Measurements from ENCODE around the gene FGD2. TPM values are rescaled to one million over a fixed set of nuclear protein-coding genes. Genes with fewer than 3 reads are reported as not detected.

FGD2 gene
- total and polyA plus RNA-seq, 4 donors: 20.4 to 76.7 (median 40.1) TPM

DNA sequence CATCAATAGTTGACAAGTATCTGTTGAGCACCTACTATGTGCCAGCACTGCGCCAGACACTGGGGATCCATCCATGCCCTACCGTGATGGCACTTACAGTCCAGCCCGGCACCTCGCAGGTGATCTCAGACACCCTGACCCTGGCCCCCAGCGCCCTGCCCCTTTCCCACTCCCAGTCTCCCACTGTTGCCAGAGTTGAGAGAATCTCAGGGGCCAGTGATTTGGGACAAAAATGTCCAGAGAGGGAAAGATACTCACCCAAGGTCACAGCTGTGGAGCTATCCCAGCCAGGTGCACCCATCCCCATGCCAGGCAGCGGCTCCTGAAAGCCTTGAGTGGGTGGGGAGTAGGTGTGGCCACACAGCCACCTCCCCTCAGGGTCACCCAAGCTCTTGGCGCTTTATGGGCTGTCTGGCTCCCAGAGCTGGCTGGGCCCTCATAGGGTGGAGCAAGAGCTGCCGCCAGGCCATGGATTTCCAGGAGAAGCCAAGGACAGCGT, 47.6 kb upstream of the FGD2 start:
- Histone ChIP-seq H3K4me1 (ENCODE audit: control insufficient read depth in 5 of 5, insufficient read depth in 5 of 5, low read length in 5 of 5) (peaks cover 0 to 6% (median 0%) of the 10 kb centered on the region in 5 donors), H3K4me3 (no peak overlapping the region), H3K9ac (ENCODE audit: insufficient read depth in 1 of 2, low read length in 2 of 2) (no peak overlapping the region), H3K27me3 (ENCODE audit: control insufficient read depth in 3 of 3, insufficient read depth in 3 of 3, low read length in 2 of 3) (no peaks in the 10 kb centered on the region), H3K27ac (ENCODE audit: low read depth in 1 of 2, low read length in 1 of 2) (no peak overlapping the region), H3K9me3 (ENCODE audit: control insufficient read depth in 4 of 4, insufficient read depth in 3 of 4, low read length in 3 of 4) (no peaks in the 10 kb centered on the region), H3K36me3 (ENCODE audit: control insufficient read depth in 4 of 4, insufficient read depth in 4 of 4, low read length in 4 of 4) (no peaks in the 10 kb centered on the region)
- no peak for DNase-seq
- TF ChIP-seq CTCF (IDR thresholded peaks at IDR 0.05; ENCODE audit: control extremely low read depth, extremely low read depth): no peak
- ATAC-seq (ENCODE audit: insufficient read depth, low FRiP score): no peak
- WGBS, 2 donors: 86 to 95% methylated on average over 9 of the region's 9 CpGs

GRCh38 chr6:36958775-36959554, 46.5 kb upstream of the FGD2 start:
- no peak overlapping the region for H3K4me3 ChIP-seq
- no peaks in the 10 kb centered on the region for H3K9me3 ChIP-seq (ENCODE audit: control insufficient read depth in 4 of 4, insufficient read depth in 3 of 4, low read length in 3 of 4)
- no peak overlapping the region for H3K9ac ChIP-seq (ENCODE audit: insufficient read depth in 1 of 2, low read length in 2 of 2)
- no peaks in the 10 kb centered on the region for H3K36me3 ChIP-seq (ENCODE audit: control insufficient read depth in 4 of 4, insufficient read depth in 4 of 4, low read length in 4 of 4)
- TF ChIP-seq CTCF (IDR thresholded peaks at IDR 0.05; ENCODE audit: control extremely low read depth, extremely low read depth): no peak
- DNase-seq (no peak), ATAC-seq (ENCODE audit: insufficient read depth, low FRiP score) (no peak)
- H3K4me1 ChIP-seq (ENCODE audit: control insufficient read depth in 5 of 5, insufficient read depth in 5 of 5, low read length in 5 of 5): peaks cover 0 to 12% (median 5%) of the 10 kb centered on the region in 5 donors
- 87 to 88% methylated on average over 42 to 44 of the region's 44 CpGs for WGBS, 2 donors
- H3K27me3 ChIP-seq (ENCODE audit: control insufficient read depth in 3 of 3, insufficient read depth in 3 of 3, low read length in 2 of 3): no peaks in the 10 kb centered on the region
- no peak overlapping the region for H3K27ac ChIP-seq (ENCODE audit: low read depth in 1 of 2, low read length in 1 of 2)

DNA sequence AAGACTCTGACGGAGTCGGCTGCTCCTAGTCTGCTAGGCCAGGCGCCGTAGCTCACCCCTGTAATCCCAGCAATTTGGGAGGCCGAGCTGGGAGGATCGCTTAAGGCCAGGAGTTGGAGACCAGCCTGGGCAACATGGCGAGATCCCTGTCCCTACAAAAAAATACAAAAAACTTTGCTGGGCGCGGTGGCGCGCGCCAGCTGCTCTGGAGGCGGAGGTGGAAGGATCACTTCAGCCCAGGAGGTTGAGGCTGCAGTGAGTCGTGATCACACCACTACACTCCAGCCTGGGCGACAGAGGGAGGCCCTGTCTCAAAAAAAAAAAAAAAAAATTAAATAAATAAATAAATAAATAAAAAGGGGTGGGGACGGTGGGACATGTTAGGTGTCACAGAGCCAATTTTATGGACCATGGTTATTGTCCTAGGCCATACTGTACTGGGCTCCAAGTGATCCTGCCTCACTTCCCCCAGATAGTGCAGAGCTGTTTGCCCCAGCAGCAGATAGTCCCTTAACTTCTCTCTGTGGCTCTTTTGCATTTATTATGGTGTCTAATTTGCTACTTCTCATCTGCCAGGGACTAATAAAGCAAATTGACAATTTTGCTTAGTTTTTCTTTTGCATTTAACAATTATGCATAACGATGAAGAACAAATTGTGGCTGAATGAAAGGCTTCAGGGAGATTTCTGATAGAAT, 45.8 kb upstream of the FGD2 start:
- H3K9me3 ChIP-seq (ENCODE audit: control insufficient read depth in 4 of 4, insufficient read depth in 3 of 4, low read length in 3 of 4): no peaks in the 10 kb centered on the region
- H3K27ac ChIP-seq (ENCODE audit: low read depth in 1 of 2, low read length in 1 of 2): no peak overlapping the region
- no peaks in the 10 kb centered on the region for H3K27me3 ChIP-seq (ENCODE audit: control insufficient read depth in 3 of 3, insufficient read depth in 3 of 3, low read length in 2 of 3)
- H3K4me3 ChIP-seq: no peak overlapping the region
- no peak for ATAC-seq (ENCODE audit: insufficient read depth, low FRiP score)
- H3K9ac ChIP-seq (ENCODE audit: insufficient read depth in 1 of 2, low read length in 2 of 2): no peak overlapping the region
- WGBS, 2 donors: 93% methylated on average over 17 of the region's 17 CpGs
- DNase-seq: no peak
- H3K36me3 ChIP-seq (ENCODE audit: control insufficient read depth in 4 of 4, insufficient read depth in 4 of 4, low read length in 4 of 4): no peaks in the 10 kb centered on the region
- no peak for TF ChIP-seq CTCF (IDR thresholded peaks at IDR 0.05; ENCODE audit: control extremely low read depth, extremely low read depth)
- H3K4me1 ChIP-seq (ENCODE audit: control insufficient read depth in 5 of 5, insufficient read depth in 5 of 5, low read length in 5 of 5): peaks cover 0 to 20% (median 9%) of the 10 kb centered on the region in 5 donors
